ENCODE data around the gene CSNK1E. TPM values are rescaled to one million over a fixed set of nuclear protein-coding genes. Genes with fewer than 3 reads are reported as not detected.

The CSNK1E gene
- total RNA-seq, 8 experiments from 2014 or later, result 46.6 to 179 (median 136) TPM

DNA sequence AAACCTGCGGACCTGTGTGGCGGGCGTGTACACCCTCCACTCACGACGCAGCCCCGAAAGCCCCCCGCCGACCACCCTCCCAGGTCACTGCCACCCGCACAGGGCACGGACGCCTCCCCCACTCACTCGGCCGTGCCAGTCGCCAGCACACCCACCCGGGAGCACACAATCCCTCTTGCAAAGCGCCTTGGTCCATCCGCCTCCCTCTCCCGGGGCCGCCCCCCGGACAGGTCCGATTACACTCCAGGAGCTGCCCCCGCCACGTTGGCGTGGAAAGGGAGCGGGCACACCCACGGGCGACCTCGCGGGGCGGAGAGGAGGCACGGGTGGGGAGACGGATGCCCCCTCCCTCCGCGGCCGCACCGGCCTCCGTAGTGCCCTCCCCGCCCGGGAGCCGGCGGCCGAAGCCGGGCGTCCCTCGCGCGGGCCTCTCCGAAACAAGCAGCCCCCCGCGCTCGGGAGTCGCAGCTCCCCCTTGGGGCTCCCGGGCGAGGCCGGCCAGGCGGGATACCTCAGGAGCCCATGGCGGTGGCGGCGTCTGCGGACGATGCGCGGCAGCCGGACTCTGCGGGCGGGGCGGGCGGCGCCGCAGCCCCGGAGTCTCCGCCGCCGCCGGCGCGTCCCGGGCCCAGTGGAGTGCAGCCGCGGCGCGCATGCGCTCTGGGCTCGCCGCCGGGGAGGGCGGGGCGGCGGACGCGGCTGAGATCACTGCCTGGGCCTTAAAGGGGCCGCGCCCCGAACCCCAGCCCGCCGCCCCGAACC, 44.7 kb downstream of the CSNK1E start, which contains the start of gene TMEM184B:
Gene TMEM184B, minus strand, starts transcription at position 638 of the 762 bp plus-strand sequence. CDS start 25,049 bp downstream, outside the sequence.
- H3K4me3 ChIP-seq, result peak within 1 kb of the TSS; percentile 60 to 89 (median 85)
- peak within 1 kb of the TSS; percentile 84 to 85 for H3K27ac ChIP-seq
- peak; percentile 86 to 94 (median 91) for ATAC-seq (replicated peaks in 6 of 8)
- H3K4me1 ChIP-seq (replicated peaks in 1 of 2), result peaks cover 6% of the 10 kb centered on the region in 2 donors
- WGBS, 10 experiments, result no CpG with 5 or more reads among the region's 97 CpGs
- in situ Hi-C loops (cut with MboI; ENCODE audit: low pct_unique_long_range_greater_than_20kb in 2 of 9, low sequenced_read_pairs in 9 of 9, unreplicated experiment in 9 of 9), result no loop called here

- H3K4me3 ChIP-seq, result peak overlapping the region; percentile 60 to 89 (median 85)
- WGBS, 10 experiments, result 0 to 100% (median 0%) methylated on average over 1 of the region's 7 CpGs; no CpG with 5 or more reads in 7 of the 10 experiments
- H3K27ac ChIP-seq, result peak overlapping the region in 1 of 2 donors; percentile 84
- ATAC-seq (replicated peaks in 6 of 8), result peak in 7 of 8 experiments; percentile 2 to 17 (median 7)
- in situ Hi-C loops (cut with MboI; ENCODE audit: low pct_unique_long_range_greater_than_20kb in 2 of 9, low sequenced_read_pairs in 9 of 9, unreplicated experiment in 9 of 9), result no loop called here
- peaks cover 6% of the 10 kb centered on the region in 2 donors for H3K4me1 ChIP-seq (replicated peaks in 1 of 2)
Observed at GRCh38 chr22:38271927-38272372, 45.3 kb downstream of the CSNK1E start.

DNA sequence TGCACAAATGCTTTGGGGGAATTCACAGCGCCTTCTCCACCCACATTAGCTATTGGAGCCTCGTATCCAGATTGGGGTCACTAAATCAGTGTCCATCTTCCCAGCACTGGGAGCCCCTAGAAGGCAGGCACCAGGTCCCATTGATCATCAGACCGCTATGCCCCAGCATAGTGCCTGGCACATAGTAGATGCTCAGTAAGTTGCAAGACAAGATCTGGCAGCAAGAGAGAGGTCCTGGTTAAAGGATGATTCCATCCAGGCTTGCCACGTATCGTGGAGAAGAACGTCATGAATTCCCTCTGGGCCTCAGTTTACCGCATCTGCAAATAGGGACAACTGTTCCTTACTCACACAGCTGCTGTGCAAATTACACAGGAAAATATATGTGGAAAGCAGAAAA, 46.1 kb downstream of the CSNK1E start:
- H3K4me1 ChIP-seq (replicated peaks in 1 of 2), result peaks cover 6% of the 10 kb centered on the region in 2 donors
- ATAC-seq (replicated peaks in 6 of 8), result no peak
- WGBS, 10 experiments, result 33 to 100% (median 88%) methylated on average over 1 to 5 of the region's 7 CpGs; no CpG with 5 or more reads in 4 of the 10 experiments
- H3K4me3 ChIP-seq, result no peak overlapping the region
- no peak overlapping the region for H3K27ac ChIP-seq
- in situ Hi-C loops (cut with MboI; ENCODE audit: low pct_unique_long_range_greater_than_20kb in 2 of 9, low sequenced_read_pairs in 9 of 9, unreplicated experiment in 9 of 9), result no loop called here

- no peak for ATAC-seq (replicated peaks in 6 of 8)
- H3K27ac ChIP-seq, result no peak overlapping the region
- H3K4me1 ChIP-seq (replicated peaks in 1 of 2), result peaks cover 6% of the 10 kb centered on the region in 2 donors
- no peak overlapping the region for H3K4me3 ChIP-seq
- WGBS, 10 experiments, result 20 to 74% (median 53%) methylated on average over 1 to 6 of the region's 13 CpGs; no CpG with 5 or more reads in 2 of the 10 experiments
- in situ Hi-C loops (cut with MboI; ENCODE audit: low pct_unique_long_range_greater_than_20kb in 2 of 9, low sequenced_read_pairs in 9 of 9, unreplicated experiment in 9 of 9), result no loop called here
Observed at GRCh38 chr22:38270091-38270992, 46.9 kb downstream of the CSNK1E start.

DNA sequence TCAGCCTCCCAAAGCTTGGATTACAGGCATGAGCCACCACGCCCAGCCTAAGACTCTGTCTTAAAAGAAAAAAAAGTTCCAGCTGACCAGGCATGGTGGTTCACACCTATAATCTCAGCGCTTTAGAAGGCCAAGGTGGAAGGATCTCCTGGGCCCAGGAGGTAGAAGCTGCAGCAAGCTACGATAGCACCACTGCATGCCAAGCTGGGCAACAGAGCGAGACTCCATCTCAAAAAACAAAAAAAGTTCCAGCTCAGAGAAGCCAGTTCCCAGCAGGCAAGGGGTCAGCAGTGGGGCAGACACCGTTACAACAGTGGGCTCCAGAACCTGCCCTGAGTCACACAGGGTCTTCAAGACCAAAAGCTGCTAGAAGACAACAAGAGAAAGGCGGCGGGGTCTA, 47.8 kb downstream of the CSNK1E start:
- no peak for ATAC-seq (replicated peaks in 6 of 8)
- in situ Hi-C loops (cut with MboI; ENCODE audit: low pct_unique_long_range_greater_than_20kb in 2 of 9, low sequenced_read_pairs in 9 of 9, unreplicated experiment in 9 of 9), result no loop called here
- WGBS, 10 experiments, result 73 to 100% (median 93%) methylated on average over 1 to 6 of the region's 7 CpGs; no CpG with 5 or more reads in 3 of the 10 experiments
- Histone ChIP-seq H3K27ac (no peak overlapping the region), H3K4me1 (replicated peaks in 1 of 2) (peaks cover 6% of the 10 kb centered on the region in 2 donors), H3K4me3 (no peak overlapping the region)

- Histone ChIP-seq H3K27ac (no peak overlapping the region), H3K4me3 (no peak overlapping the region), H3K4me1 (replicated peaks in 1 of 2) (peaks cover 0 to 4% of the 10 kb centered on the region in 2 donors)
- peak in 2 of 8 experiments; percentile 74 to 88 for ATAC-seq (replicated peaks in 6 of 8)
- in situ Hi-C loops (cut with MboI; ENCODE audit: low pct_unique_long_range_greater_than_20kb in 2 of 9, low sequenced_read_pairs in 9 of 9, unreplicated experiment in 9 of 9), result no loop called here
- WGBS, 10 experiments, result 33 to 100% (median 78%) methylated on average over 1 to 3 of the region's 4 CpGs; no CpG with 5 or more reads in 4 of the 10 experiments
Observed at GRCh38 chr22:38267086-38267485, 50.1 kb downstream of the CSNK1E start.

- in situ Hi-C loops (cut with MboI; ENCODE audit: low pct_unique_long_range_greater_than_20kb in 2 of 9, low sequenced_read_pairs in 9 of 9, unreplicated experiment in 9 of 9), result no loop called here
- Histone ChIP-seq H3K4me1 (replicated peaks in 1 of 2) (peaks cover 5 to 9% of the 10 kb centered on the region in 2 donors), H3K4me3 (no peak overlapping the region), H3K27ac (no peak overlapping the region)
- WGBS, 10 experiments, result 40 to 100% (median 93%) methylated on average over 1 to 6 of the region's 8 CpGs; no CpG with 5 or more reads in 3 of the 10 experiments
- ATAC-seq (replicated peaks in 6 of 8), result no peak
Observed at GRCh38 chr22:38266120-38266519, 51.1 kb downstream of the CSNK1E start.

DNA sequence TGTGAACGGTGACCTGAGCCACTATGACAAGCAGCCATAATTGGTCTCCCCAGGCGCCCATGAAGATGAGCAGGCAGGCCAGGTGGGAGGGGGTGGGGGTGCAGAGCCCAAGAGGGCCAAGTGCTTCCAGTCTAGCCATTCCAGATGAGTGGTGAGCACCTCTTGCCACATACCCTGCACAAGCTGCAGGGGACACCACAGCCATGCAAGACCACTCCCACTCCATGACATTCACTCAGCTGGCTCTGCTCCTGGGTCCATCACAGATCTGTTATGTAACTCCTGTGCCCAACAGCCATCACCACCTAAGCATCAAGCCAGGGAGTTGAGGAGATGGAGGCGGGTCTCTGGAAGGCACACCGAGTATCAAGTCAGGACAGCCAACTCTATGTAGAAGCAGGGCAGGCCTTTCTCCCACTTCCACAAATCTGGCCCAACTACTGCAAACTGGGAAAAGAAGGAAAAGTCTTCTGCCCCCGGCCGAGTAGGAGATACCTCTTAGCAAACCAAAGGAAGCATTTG, 52.9 kb downstream of the CSNK1E start:
- no peak overlapping the region for H3K27ac ChIP-seq
- peaks cover 16 to 19% of the 10 kb centered on the region in 2 donors for H3K4me1 ChIP-seq (replicated peaks in 1 of 2)
- 41 to 95% (median 85%) methylated on average over 3 to 5 of the region's 6 CpGs; no CpG with 5 or more reads in 6 of the 10 experiments for WGBS, 10 experiments
- H3K4me3 ChIP-seq, result no peak overlapping the region
- ATAC-seq (replicated peaks in 6 of 8), result no peak
- in situ Hi-C loops (cut with MboI; ENCODE audit: low pct_unique_long_range_greater_than_20kb in 2 of 9, low sequenced_read_pairs in 9 of 9, unreplicated experiment in 9 of 9), result no loop called here

GRCh38 chr22:38262051-38262795, 55.0 kb downstream of the CSNK1E start:
- peaks cover 16 to 34% of the 10 kb centered on the region in 2 donors for H3K4me1 ChIP-seq (replicated peaks in 1 of 2)
- in situ Hi-C loops (cut with MboI; ENCODE audit: low pct_unique_long_range_greater_than_20kb in 2 of 9, low sequenced_read_pairs in 9 of 9, unreplicated experiment in 9 of 9), result no loop called here
- no peak overlapping the region for H3K27ac ChIP-seq
- ATAC-seq (replicated peaks in 6 of 8), result peak; percentile 6 to 53 (median 24)
- no peak overlapping the region for H3K4me3 ChIP-seq
- 71 to 100% (median 87%) methylated on average over 1 to 9 of the region's 20 CpGs; no CpG with 5 or more reads in 2 of the 10 experiments for WGBS, 10 experiments

DNA sequence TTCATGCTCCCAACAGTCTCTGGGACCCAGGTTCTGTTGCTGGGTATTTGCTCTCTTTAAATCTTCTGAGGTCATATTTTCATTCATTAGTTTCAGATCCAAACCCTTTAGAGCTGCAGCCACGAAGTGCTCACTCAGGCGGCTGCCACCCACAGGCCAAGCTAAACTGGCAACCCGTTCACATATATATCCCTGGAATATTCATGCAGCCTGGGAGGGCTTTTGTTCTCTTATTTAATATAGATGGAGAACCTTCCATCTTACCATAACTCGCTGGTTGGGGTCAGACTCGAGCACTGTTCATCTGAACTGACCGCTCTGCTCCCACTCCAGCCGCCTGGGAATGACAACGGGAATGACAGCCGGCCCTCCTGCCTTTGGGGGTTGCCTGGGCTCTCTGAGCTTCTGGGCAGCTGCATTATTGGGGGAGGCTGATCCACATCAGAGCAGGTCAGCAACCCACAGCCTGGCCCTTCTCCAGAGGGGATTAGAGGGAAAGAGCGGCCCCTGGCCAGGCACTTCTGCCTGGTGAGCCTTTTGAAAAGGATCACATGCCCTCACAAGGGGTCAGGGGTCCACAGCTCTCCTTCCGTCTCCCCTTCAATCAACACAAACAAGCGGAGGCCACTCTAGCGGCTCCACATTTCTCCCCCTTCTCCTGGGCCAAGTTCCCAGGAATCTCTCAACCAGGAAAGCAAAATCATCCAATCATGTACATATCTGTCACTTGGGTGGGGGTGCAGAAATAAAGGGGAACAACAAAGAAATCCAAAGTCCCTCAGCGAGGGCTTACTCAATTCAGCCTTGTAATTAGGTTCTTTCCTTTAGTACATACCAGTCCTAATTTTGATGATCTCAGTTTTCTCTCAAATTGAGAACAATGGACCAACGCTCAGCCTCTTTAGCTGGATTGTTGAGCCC, 56.2 kb downstream of the CSNK1E start:
- in situ Hi-C loops (cut with MboI; ENCODE audit: low pct_unique_long_range_greater_than_20kb in 2 of 9, low sequenced_read_pairs in 9 of 9, unreplicated experiment in 9 of 9), result no loop called here
- no peak overlapping the region for H3K4me3 ChIP-seq
- H3K4me1 ChIP-seq (replicated peaks in 1 of 2), result peaks cover 16 to 35% of the 10 kb centered on the region in 2 donors
- WGBS, 10 experiments, result 0 to 70% (median 30%) methylated on average over 1 to 11 of the region's 15 CpGs; no CpG with 5 or more reads in 1 of the 10 experiments
- ATAC-seq (replicated peaks in 6 of 8), result peak; percentile 55 to 90 (median 66)
- peak overlapping the region; percentile 61 to 67 for H3K27ac ChIP-seq

DNA sequence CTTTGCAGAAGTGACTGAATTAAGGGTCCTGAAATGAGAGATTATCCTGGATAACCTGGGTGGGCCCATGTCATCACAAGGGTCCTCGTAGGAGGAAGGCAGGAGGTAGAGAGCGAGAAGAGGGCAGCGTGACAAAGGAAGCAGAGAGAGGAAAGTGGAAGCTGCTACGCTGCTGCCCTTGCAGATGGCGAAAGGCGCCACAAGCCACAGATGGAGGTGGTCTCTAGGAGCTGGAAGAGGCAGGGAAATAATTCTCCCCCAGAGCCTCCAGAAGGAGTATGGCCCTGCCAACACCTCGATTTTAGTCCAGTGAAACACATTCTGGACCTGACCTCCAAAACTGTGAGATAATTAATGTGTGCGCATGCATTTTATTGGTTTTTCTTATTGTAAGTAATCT, 57.9 kb downstream of the CSNK1E start:
- Histone ChIP-seq H3K4me3 (no peak overlapping the region), H3K4me1 (replicated peaks in 1 of 2) (peaks cover 16 to 35% of the 10 kb centered on the region in 2 donors), H3K27ac (no peak overlapping the region)
- in situ Hi-C loops (cut with MboI; ENCODE audit: low pct_unique_long_range_greater_than_20kb in 2 of 9, low sequenced_read_pairs in 9 of 9, unreplicated experiment in 9 of 9), result no loop called here
- ATAC-seq (replicated peaks in 6 of 8), result no peak
- whole genome bisulfite sequencing, 10 experiments, result 74 to 100% (median 94%) methylated on average over 1 to 7 of the region's 8 CpGs; no CpG with 5 or more reads in 3 of the 10 experiments
